ENCODE measurements around the gene DDX60. TPM values are rescaled to one million over a fixed set of nuclear protein-coding genes. Genes with fewer than 3 reads are reported as not detected.

DDX60 gene
- total RNA-seq, 1 donor from 2014 or later = 27.6 TPM

GRCh38 chr4:168200685-168201084, 117.9 kb downstream of the DDX60 start:
- no peaks in the 10 kb centered on the region for H3K4me1 ChIP-seq
- no peak for ATAC-seq
- H3K4me3 ChIP-seq = no peak overlapping the region
- H3K27me3 ChIP-seq = no peaks in the 10 kb centered on the region
- peaks cover 14% of the 10 kb centered on the region for H3K9me3 ChIP-seq
- intact Hi-C loops (cut with DNase I) = no loop called here
- H3K36me3 ChIP-seq = no peaks in the 10 kb centered on the region
- DNase-seq = no peak
- TF ChIP-seq CTCF (IDR thresholded peaks at IDR 0.05) = no peak
- H3K27ac ChIP-seq = no peak overlapping the region

GRCh38 chr4:168199260-168199957, 119.1 kb downstream of the DDX60 start:
- no peak for TF ChIP-seq CTCF (IDR thresholded peaks at IDR 0.05)
- Histone ChIP-seq H3K27ac (no peak overlapping the region), H3K4me3 (no peak overlapping the region), H3K36me3 (no peaks in the 10 kb centered on the region), H3K4me1 (no peaks in the 10 kb centered on the region), H3K9me3 (peaks cover 14% of the 10 kb centered on the region), H3K27me3 (no peaks in the 10 kb centered on the region)
- intact Hi-C loops (cut with DNase I) = no loop called here
- no peak for DNase-seq
- no peak for ATAC-seq

- Histone ChIP-seq H3K9me3 (peaks cover 2% of the 10 kb centered on the region), H3K27me3 (no peaks in the 10 kb centered on the region), H3K4me1 (no peaks in the 10 kb centered on the region), H3K4me3 (no peak overlapping the region), H3K36me3 (no peaks in the 10 kb centered on the region), H3K27ac (no peak overlapping the region)
- intact Hi-C loops (cut with DNase I) = no loop called here
- no peak for DNase-seq
- no peak for TF ChIP-seq CTCF (IDR thresholded peaks at IDR 0.05)
- no peak for ATAC-seq
Observed at GRCh38 chr4:168197926-168198325, 120.6 kb downstream of the DDX60 start.

GRCh38 chr4:168188754-168189153, 129.8 kb downstream of the DDX60 start:
- TF ChIP-seq CTCF (IDR thresholded peaks at IDR 0.05) = no peak
- H3K36me3 ChIP-seq = no peaks in the 10 kb centered on the region
- no peaks in the 10 kb centered on the region for H3K27me3 ChIP-seq
- no peaks in the 10 kb centered on the region for H3K9me3 ChIP-seq
- intact Hi-C loops (cut with DNase I) = no loop called here
- no peak overlapping the region for H3K27ac ChIP-seq
- no peak overlapping the region for H3K4me3 ChIP-seq
- no peaks in the 10 kb centered on the region for H3K4me1 ChIP-seq
- ATAC-seq = no peak
- DNase-seq = no peak

GRCh38 chr4:168183717-168184571, 134.6 kb downstream of the DDX60 start:
- intact Hi-C loops (cut with DNase I) = no loop called here
- ATAC-seq (no peak), DNase-seq (no peak)
- Histone ChIP-seq H3K27me3 (no peaks in the 10 kb centered on the region), H3K4me3 (no peak overlapping the region), H3K27ac (no peak overlapping the region), H3K9me3 (no peaks in the 10 kb centered on the region), H3K36me3 (no peaks in the 10 kb centered on the region), H3K4me1 (no peaks in the 10 kb centered on the region)
- peak; percentile 43 for TF ChIP-seq CTCF (IDR thresholded peaks at IDR 0.05)
